B cell (primary cell): ENCODE measurements around the gene THRA. TPM values are rescaled to one million over a fixed set of nuclear protein-coding genes. Genes with fewer than 3 reads are reported as not detected.
A peak's percentile ranks its signal among the peaks of the same experiment; 100 is the strongest.

Experiments
- ATAC-seq: fragments of 200-7000 bp; cut with Tn5 transposase; one replicate; pipeline ENCODE4 v1.10.0; 2021; ENCODE audit warnings: low read depth, mild to moderate bottlenecking, moderate number of reproducible peaks, moderate library complexity
- CTCF ChIA-PET: fragments of 350-600 bp; sonication (Branson Sonifier 250); formaldehyde crosslinking; loops from one replicate; lab custom pipeline; 2021; ENCODE audit warnings: antibody characterized with exemption, inconsistent platforms; lab: Charles Lee
- POLR2A ChIA-PET: fragments of 350-600 bp; sonication (Branson Sonifier 250); formaldehyde crosslinking; loops from one replicate; lab custom pipeline; 2021; ENCODE audit warnings: antibody characterized with exemption; lab: Charles Lee
- DNase-seq: peaks from one replicate; pipeline ENCODE4 v3.0.0; 2013
- H2AFZ ChIP-seq: 2 replicates; pipeline ENCODE4 v1.6.1; 2012; ENCODE audit warnings: mild to moderate bottlenecking, low read depth, low read length; ENCODE audit not compliant: insufficient read depth, poor library complexity, severe bottlenecking
- H3K27ac ChIP-seq, 2 donors: 1 replicate in 1 of 2; 2 replicates in 1 of 2; pipeline ENCODE4 v1.5.1; 2012 to 2013; ENCODE audit warnings: low read length in 2 of 2, mild to moderate bottlenecking in 2 of 2, moderate library complexity in 1 of 2
- H3K27me3 ChIP-seq, 4 experiments: fragments of 200-600 bp in 1 of 4; sonication (generic) in 1 of 4; replicated peaks in 1 of 4; 1 replicate in 2 of 4; 2 replicates in 2 of 4; pipeline versions ENCODE4 v1.6.1 to v1.7.0; 2013 to 2016; ENCODE audit warnings: low read length in 3 of 4, mild to moderate bottlenecking in 2 of 4, mixed read lengths in 1 of 4, moderate library complexity in 1 of 4; ENCODE audit not compliant: insufficient read depth in 4 of 4, control insufficient read depth in 3 of 4; ENCODE audit errors: control extremely low read depth in 1 of 4
- H3K36me3 ChIP-seq, 2 experiments: replicated peaks in 1 of 2; 1 replicate in 1 of 2; 2 replicates in 1 of 2; pipeline versions ENCODE4 v1.6.1 to v1.7.1; 2013; ENCODE audit warnings: low read length in 1 of 2; ENCODE audit not compliant: insufficient read depth in 2 of 2, control insufficient read depth in 1 of 2; ENCODE audit errors: control extremely low read depth in 1 of 2, extremely low read depth in 1 of 2
- H3K4me1 ChIP-seq, 2 donors: fragments of 200-600 bp in 1 of 2; sonication (generic) in 1 of 2; 1 replicate in 1 of 2; 2 replicates in 1 of 2; pipeline versions ENCODE4 v1.5.1 to v1.6.1; 2013 to 2017; ENCODE audit warnings: low read length in 2 of 2; ENCODE audit not compliant: control insufficient read depth in 2 of 2, insufficient read depth in 2 of 2
- H3K4me2 ChIP-seq: replicated peaks from 2 replicates; pipeline ENCODE3; 2012; ENCODE audit warnings: mild to moderate bottlenecking, low read depth, low read length; ENCODE audit not compliant: poor library complexity, severe bottlenecking
- H3K4me3 ChIP-seq, 5 experiments: fragments of 200-600 bp in 1 of 5; sonication (generic) in 1 of 5; 1 replicate in 3 of 5; 2 replicates in 2 of 5; pipeline versions ENCODE4 v1.5.1 to v1.7.0; 2011 to 2016; ENCODE audit warnings: low read length in 4 of 5, mild to moderate bottlenecking in 4 of 5, low read depth in 2 of 5, control low read depth in 1 of 5, moderate library complexity in 1 of 5; ENCODE audit not compliant: insufficient read depth in 1 of 5; ENCODE audit errors: control extremely low read depth in 1 of 5, extremely low read depth in 1 of 5
- H3K79me2 ChIP-seq: fragments of 200-600 bp; sonication (generic); one replicate; pipeline ENCODE4 v1.6.0; 2016; ENCODE audit warnings: low read length; ENCODE audit not compliant: control insufficient read depth, insufficient read depth
- H3K9ac ChIP-seq: fragments of 200-600 bp; sonication (generic); 2 replicates; pipeline ENCODE4 v1.6.1; 2017; ENCODE audit warnings: mild to moderate bottlenecking, low read length, moderate library complexity
- H3K9me3 ChIP-seq, 3 donors: one replicate each; pipeline versions ENCODE4 v1.6.1 to v1.7.1; 2013; ENCODE audit warnings: low read length in 2 of 3; ENCODE audit not compliant: control insufficient read depth in 2 of 3, insufficient read depth in 1 of 3; ENCODE audit errors: control extremely low read depth in 1 of 3
- H4K20me1 ChIP-seq: 2 replicates; pipeline ENCODE4 v1.6.0; 2012; ENCODE audit warnings: mild to moderate bottlenecking, low read length; ENCODE audit not compliant: insufficient read depth, control insufficient read depth, poor library complexity, severe bottlenecking
- H3K27ac Mint-ChIP-seq: one replicate; pipeline ENCODE4 v1.8.0; 2021; ENCODE audit warnings: mixed read lengths
- H3K27me3 Mint-ChIP-seq: one replicate; pipeline ENCODE4 v1.8.0; 2021; ENCODE audit warnings: mixed read lengths
- H3K4me1 Mint-ChIP-seq: one replicate; pipeline ENCODE4 v1.8.0; 2021; ENCODE audit warnings: mixed read lengths
- H3K4me3 Mint-ChIP-seq: one replicate; pipeline ENCODE4 v1.8.0; 2021; ENCODE audit warnings: mixed read lengths
- H3K9me3 Mint-ChIP-seq: one replicate; pipeline ENCODE4 v1.8.0; 2022; ENCODE audit warnings: mixed read lengths; ENCODE audit not compliant: insufficient read depth
- CTCF ChIP-seq: fragments of 200-600 bp; IDR thresholded peaks from one replicate; pipeline ENCODE4 v1.8.0; 2022; ENCODE audit warnings: antibody characterized with exemption, mild to moderate bottlenecking
- EZH2 ChIP-seq: IDR thresholded peaks from 2 replicates; pipeline ENCODE4 v1.6.1; 2012; ENCODE audit warnings: borderline replicate concordance, low read depth, mild to moderate bottlenecking, moderate library complexity, low read length; ENCODE audit not compliant: insufficient read depth, poor library complexity, severe bottlenecking
- WGBS: methylation state at CpG from one replicate; pipeline ENCODE4 v1.1.5; 2013; ENCODE audit warnings: missing lambda C conversion rate; ENCODE audit not compliant: insufficient coverage; 5-methylcytosine and 5-hydroxymethylcytosine counted together
- intact Hi-C: fragments of 100-400 bp; cut with micrococcal nuclease; formaldehyde crosslinking; loops from one replicate; pipeline ENCODE4 v1.10.0; 2022
- polyA plus RNA-seq: library from polyadenylated mRNA; depleted of rRNA; stranded (reverse); fragments of >200 nt; gene quantifications from 2 replicates; pipeline ENCODE4 v1.2.3, GENCODE V29; 2012
- total RNA-seq, 2 donors: library from RNA; stranded (reverse); fragments of 120-200 nt in 1 of 2; gene quantifications; 1 replicate in 1 of 2; 2 replicates in 1 of 2; pipeline versions ENCODE4 v1.2.3 to v1.2.4, GENCODE V29; 2013 to 2022

Gene THRA
- total and polyA plus RNA-seq, 2 donors (not counting 1 experiment from before 2014, with no cell fraction given): 8.0 to 17.1 TPM

GRCh38 chr17:40107522-40108174, 44.9 kb downstream of the THRA start:
- H3K79me2 ChIP-seq: no peaks in the 10 kb centered on the region
- DNase-seq (peak; percentile 73), ATAC-seq (peak; percentile 10)
- no peaks in the 10 kb centered on the region for H3K27me3 ChIP-seq
- H3K4me3 Mint-ChIP-seq: peak overlapping the region; percentile 77
- H3K27me3 Mint-ChIP-seq: no peaks in the 10 kb centered on the region
- POLR2A ChIA-PET: interaction anchor here (0.5 to 1.1 kb wide), 3 partner anchors 17 to 57 kb away, joined by 4 to 5 read pairs (median 5); no protein-coding TSS in a partner anchor
- H3K4me1 Mint-ChIP-seq: peaks cover 62% of the 10 kb centered on the region
- peak overlapping the region; percentile 24 for H3K9ac ChIP-seq
- H2AFZ ChIP-seq: peak overlapping the region; percentile 74
- peaks cover 50 to 51% of the 10 kb centered on the region in 2 donors for H3K4me1 ChIP-seq
- no peaks in the 10 kb centered on the region for H3K9me3 Mint-ChIP-seq
- CTCF ChIA-PET: interaction anchor here (1.0 to 1.3 kb wide), 4 partner anchors 16 to 80 kb away, joined by 3 to 7 read pairs (median 3); no protein-coding TSS in a partner anchor
- peak overlapping the region; percentile 69 for H3K4me2 ChIP-seq
- H4K20me1 ChIP-seq: no peaks in the 10 kb centered on the region
- 13% methylated on average over 4 of the region's 5 CpGs for WGBS
- H3K27ac Mint-ChIP-seq: peak overlapping the region; percentile 89
- peak overlapping the region; percentile 65 to 67 for H3K27ac ChIP-seq
- H3K9me3 ChIP-seq: no peaks in the 10 kb centered on the region
- TF ChIP-seq EZH2: no peak
- no peak for TF ChIP-seq CTCF
- peak overlapping the region in 3 of 5 experiments; percentile 18 to 27 (median 23) for H3K4me3 ChIP-seq
- H3K36me3 ChIP-seq: no peaks in the 10 kb centered on the region
- intact Hi-C loops: loop anchor here (1.0 kb wide), 1 partner anchor 7 kb away; the partner anchor contains the start of gene NR1D1
